DOHH2 (cell line): ENCODE measurements around the gene PRPF18.

Source experiments
- H3F3A ChIP-seq: fragments of 200-600 bp; sonication (generic), shearing (Covaris generic); 2 replicates; pipeline ENCODE4 v1.6.0; 2016; ENCODE audit warnings: antibody characterized with exemption, mild to moderate bottlenecking; ENCODE audit not compliant: control insufficient read depth, insufficient read depth
- H3K27ac ChIP-seq: fragments of 200-600 bp; sonication (generic); 2 replicates; pipeline ENCODE4 v1.5.1; 2014; ENCODE audit warnings: low read depth, mild to moderate bottlenecking, low read length, moderate library complexity
- H3K27me3 ChIP-seq: fragments of 200-600 bp; sonication (generic); 2 replicates; pipeline ENCODE4 v1.6.1; 2014; ENCODE audit warnings: mild to moderate bottlenecking, low read length, mixed read lengths; ENCODE audit not compliant: control insufficient read depth
- H3K36me3 ChIP-seq: fragments of 200-600 bp; sonication (generic); 2 replicates; pipeline ENCODE4 v1.6.1; 2014; ENCODE audit warnings: mild to moderate bottlenecking, low read length, moderate library complexity, mixed read lengths; ENCODE audit not compliant: control insufficient read depth
- H3K4me1 ChIP-seq: fragments of 200-600 bp; sonication (generic); 2 replicates; pipeline ENCODE4 v1.6.1; 2014; ENCODE audit warnings: mild to moderate bottlenecking, low read length, mixed read lengths; ENCODE audit not compliant: control insufficient read depth
- H3K4me2 ChIP-seq: fragments of 200-600 bp; sonication (generic); 2 replicates; pipeline ENCODE4 v1.6.0; 2014; ENCODE audit warnings: mild to moderate bottlenecking, low read length, moderate library complexity
- H3K4me3 ChIP-seq: fragments of 200-600 bp; sonication (generic); 2 replicates; pipeline ENCODE4 v1.5.1; 2014; ENCODE audit warnings: mild to moderate bottlenecking, low read length, mixed read lengths
- H3K79me2 ChIP-seq: fragments of 200-600 bp; sonication (generic); 2 replicates; pipeline ENCODE4 v1.6.1; 2014; ENCODE audit warnings: mild to moderate bottlenecking, low read length, mixed read lengths; ENCODE audit not compliant: control insufficient read depth
- H3K9me2 ChIP-seq: fragments of 200-600 bp; sonication (generic); replicated peaks from 2 replicates; pipeline ENCODE4 v1.6.1; 2014; ENCODE audit warnings: mild to moderate bottlenecking, low read length, mixed read lengths; ENCODE audit not compliant: control insufficient read depth
- H3K9me3 ChIP-seq: fragments of 200-600 bp; sonication (generic); 2 replicates; pipeline ENCODE4 v1.6.1; 2014; ENCODE audit warnings: antibody characterized with exemption, low read length, mixed read lengths; ENCODE audit not compliant: control insufficient read depth, insufficient read depth
- H4K20me1 ChIP-seq: fragments of 200-600 bp; sonication (generic); 2 replicates; pipeline ENCODE4 v1.6.0; 2014; ENCODE audit warnings: low read depth, mild to moderate bottlenecking, antibody characterized with exemption, low read length, moderate library complexity; ENCODE audit not compliant: control insufficient read depth, insufficient read depth
- EZH2phosphoT487 ChIP-seq: fragments of 200-600 bp; sonication (generic); IDR thresholded peaks from 2 replicates; pipeline ENCODE4 v1.6.1; 2017; ENCODE audit warnings: borderline replicate concordance, mild to moderate bottlenecking, antibody characterized with exemption, low read length, moderate library complexity, mixed read lengths
- TF ChIP-seq, protein P1 (sequence below): fragments of 200-600 bp; sonication (generic); IDR thresholded peaks from one replicate; pipeline ENCODE4 v1.5.1; 2014; ENCODE audit warnings: antibody characterized with exemption, mild to moderate bottlenecking, low read depth, low read length; ENCODE audit not compliant: poor library complexity, severe bottlenecking

Gene PRPF18

DNA sequence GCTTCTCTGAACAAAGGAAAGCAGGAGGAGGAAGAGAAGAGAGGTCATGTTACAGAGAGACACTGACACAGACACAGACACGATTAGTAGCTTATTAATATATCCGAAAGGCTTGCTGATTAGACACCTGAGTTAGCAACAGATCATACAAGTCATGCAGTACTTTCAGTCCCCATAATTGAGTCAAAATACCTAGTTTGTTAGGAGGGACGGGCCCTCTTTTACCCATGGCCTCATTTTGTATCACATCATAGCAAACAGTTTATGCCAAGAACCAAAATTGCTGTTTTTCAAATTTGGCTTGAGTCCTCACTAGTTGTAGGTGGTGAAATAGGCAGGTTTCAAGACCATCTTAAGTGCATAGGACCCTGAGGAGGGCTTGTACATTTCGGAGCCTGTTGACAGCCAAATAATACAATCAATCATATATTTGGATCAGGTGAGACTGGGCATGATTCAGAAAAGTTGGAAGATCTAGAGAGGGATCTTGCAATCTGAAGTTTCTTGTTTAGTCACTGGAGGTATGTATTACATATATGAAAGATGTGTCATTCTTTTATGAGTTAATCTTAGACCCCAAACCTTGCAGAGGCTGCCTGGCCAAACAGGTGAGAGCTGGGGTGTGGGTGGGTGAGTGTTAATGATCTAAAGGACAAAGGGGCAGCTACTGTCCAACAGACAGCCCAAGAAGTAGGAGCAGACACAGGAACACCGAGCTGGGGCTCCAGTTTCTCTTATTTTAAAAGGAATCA, 65.4 kb downstream of the PRPF18 start:
- Histone ChIP-seq H3K79me2 (no peaks in the 10 kb centered on the region), H3K4me3 (no peak overlapping the region), H3K27me3 (no peaks in the 10 kb centered on the region), H3K27ac (no peak overlapping the region), H3K36me3 (no peaks in the 10 kb centered on the region), H3K9me3 (no peaks in the 10 kb centered on the region), H3K9me2 (no peaks in the 10 kb centered on the region), H3K4me1 (no peaks in the 10 kb centered on the region), H3F3A (no peaks in the 10 kb centered on the region), H4K20me1 (no peaks in the 10 kb centered on the region), H3K4me2 (no peak overlapping the region)
- TF ChIP-seq, protein P1, sequence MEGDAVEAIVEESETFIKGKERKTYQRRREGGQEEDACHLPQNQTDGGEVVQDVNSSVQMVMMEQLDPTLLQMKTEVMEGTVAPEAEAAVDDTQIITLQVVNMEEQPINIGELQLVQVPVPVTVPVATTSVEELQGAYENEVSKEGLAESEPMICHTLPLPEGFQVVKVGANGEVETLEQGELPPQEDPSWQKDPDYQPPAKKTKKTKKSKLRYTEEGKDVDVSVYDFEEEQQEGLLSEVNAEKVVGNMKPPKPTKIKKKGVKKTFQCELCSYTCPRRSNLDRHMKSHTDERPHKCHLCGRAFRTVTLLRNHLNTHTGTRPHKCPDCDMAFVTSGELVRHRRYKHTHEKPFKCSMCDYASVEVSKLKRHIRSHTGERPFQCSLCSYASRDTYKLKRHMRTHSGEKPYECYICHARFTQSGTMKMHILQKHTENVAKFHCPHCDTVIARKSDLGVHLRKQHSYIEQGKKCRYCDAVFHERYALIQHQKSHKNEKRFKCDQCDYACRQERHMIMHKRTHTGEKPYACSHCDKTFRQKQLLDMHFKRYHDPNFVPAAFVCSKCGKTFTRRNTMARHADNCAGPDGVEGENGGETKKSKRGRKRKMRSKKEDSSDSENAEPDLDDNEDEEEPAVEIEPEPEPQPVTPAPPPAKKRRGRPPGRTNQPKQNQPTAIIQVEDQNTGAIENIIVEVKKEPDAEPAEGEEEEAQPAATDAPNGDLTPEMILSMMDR: no peak
- TF ChIP-seq EZH2phosphoT487: no peak

DNA sequence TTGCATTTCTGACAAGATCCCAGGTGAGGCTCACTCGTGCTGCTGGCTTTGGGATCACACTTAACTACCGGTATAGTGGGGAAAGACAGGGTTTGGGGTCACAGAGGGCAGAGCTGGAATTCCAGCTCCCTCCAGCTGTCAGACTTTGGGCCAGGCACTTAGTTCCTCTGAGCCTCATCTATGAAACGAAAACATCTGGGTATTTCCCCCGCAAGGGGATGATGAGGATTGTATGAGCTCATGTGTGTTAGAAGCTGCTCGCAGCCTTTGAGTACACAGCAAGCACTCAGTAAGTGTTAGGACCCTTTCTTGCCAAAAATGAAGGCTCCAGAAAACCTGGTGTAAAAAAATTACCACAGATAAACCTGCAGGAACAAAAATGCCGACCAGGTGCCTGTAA, 66.1 kb downstream of the PRPF18 start:
- H3K4me3 ChIP-seq: no peak overlapping the region
- no peaks in the 10 kb centered on the region for H3K27me3 ChIP-seq
- no peaks in the 10 kb centered on the region for H3K79me2 ChIP-seq
- no peak overlapping the region for H3K27ac ChIP-seq
- H3K4me1 ChIP-seq: no peaks in the 10 kb centered on the region
- H3K36me3 ChIP-seq: no peaks in the 10 kb centered on the region
- no peak overlapping the region for H3K4me2 ChIP-seq
- no peaks in the 10 kb centered on the region for H3F3A ChIP-seq
- no peaks in the 10 kb centered on the region for H3K9me3 ChIP-seq
- no peaks in the 10 kb centered on the region for H4K20me1 ChIP-seq
- no peak for TF ChIP-seq EZH2phosphoT487
- TF ChIP-seq, protein P1: no peak
- no peaks in the 10 kb centered on the region for H3K9me2 ChIP-seq

DNA sequence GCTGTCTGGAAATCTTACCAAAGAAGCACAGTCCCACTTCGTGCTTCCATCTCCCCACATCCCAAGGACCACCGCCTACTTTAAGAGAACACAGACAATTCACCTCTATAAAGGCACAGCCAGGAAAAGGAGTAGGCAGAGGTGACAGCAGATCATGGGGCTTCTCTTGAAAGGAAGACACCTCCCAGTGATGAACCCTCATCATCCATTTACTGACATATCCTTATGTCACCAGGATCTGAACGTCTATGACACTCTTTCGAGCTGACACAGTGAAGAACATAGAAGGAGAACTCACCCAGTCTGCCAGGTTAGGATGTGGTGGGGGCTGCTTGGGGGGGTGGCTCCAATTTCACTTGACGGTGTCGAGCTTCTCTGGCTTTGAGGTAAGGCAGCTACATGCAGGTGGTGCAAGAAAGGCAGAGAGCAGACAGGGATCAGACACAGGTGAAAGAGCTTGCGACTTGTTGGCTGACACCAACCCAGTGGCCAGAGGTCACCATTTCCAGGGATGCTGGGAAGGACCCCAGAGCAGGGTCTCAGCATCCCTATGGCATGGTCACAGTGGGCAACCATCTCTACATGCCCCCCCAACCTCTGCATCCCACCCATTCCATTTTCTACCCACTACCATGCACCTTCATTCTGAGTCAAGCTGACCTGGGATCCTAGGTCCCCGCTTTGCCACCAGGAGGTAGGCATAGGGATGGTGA, 67.5 kb downstream of the PRPF18 start:
- Histone ChIP-seq H3F3A (no peaks in the 10 kb centered on the region), H3K79me2 (no peaks in the 10 kb centered on the region), H3K9me3 (no peaks in the 10 kb centered on the region), H3K4me3 (no peak overlapping the region), H4K20me1 (no peaks in the 10 kb centered on the region), H3K27ac (no peak overlapping the region), H3K4me2 (no peak overlapping the region), H3K4me1 (peaks cover 2% of the 10 kb centered on the region; the same call in 1 of the 2 replicates), H3K9me2 (no peaks in the 10 kb centered on the region), H3K36me3 (no peaks in the 10 kb centered on the region), H3K27me3 (no peaks in the 10 kb centered on the region)
- no peak for TF ChIP-seq EZH2phosphoT487
- TF ChIP-seq, protein P1: no peak
